Mucosa of descending colon (tissue), 3 donors: ENCODE data around the gene ZNF43. TPM values are rescaled to one million over a fixed set of nuclear protein-coding genes. Genes with fewer than 3 reads are reported as not detected.
A peak's percentile ranks its signal among the peaks of the same experiment; 100 is the strongest.
"Not testable (repeated sequence)": the region's sequence is repeated elsewhere in the genome, so short reads cannot be mapped to it uniquely, and the experiment has no call there.

Experiments used
- ATAC-seq: fragments of 200-7000 bp; cut with Tn5 transposase; one replicate; pipeline ENCODE4 v1.9.1; 2020; ENCODE audit warnings: mild to moderate bottlenecking, moderate library complexity
- DNase-seq, 3 donors: peaks; one replicate each; pipeline ENCODE4 v3.0.0-alpha.2; 2020
- H3K36me3 ChIP-seq: fragments of 200-600 bp; one replicate; pipeline ENCODE4 v1.8.0; 2021; ENCODE audit warnings: low read depth, mild to moderate bottlenecking
- H3K4me1 ChIP-seq: fragments of 200-600 bp; one replicate; pipeline ENCODE4 v1.8.0; 2021; ENCODE audit warnings: low read depth, mild to moderate bottlenecking
- H3K4me3 ChIP-seq: fragments of 200-600 bp; one replicate; pipeline ENCODE4 v1.8.0; 2021; ENCODE audit warnings: mild to moderate bottlenecking
- H3K9me3 ChIP-seq: fragments of 200-600 bp; one replicate; pipeline ENCODE4 v1.8.0; 2021; ENCODE audit warnings: mild to moderate bottlenecking
- intact Hi-C, 2 donors: fragments of 100-400 bp; cut with DNase I in 1 of 2; cut with micrococcal nuclease in 1 of 2; formaldehyde crosslinking; loops; one replicate each; pipeline versions ENCODE4 v1.11.0 to v1.11.1; 2022; cut with DNase I, micrococcal nuclease
- total RNA-seq, 3 donors: library from RNA; stranded (reverse); fragmentation: NEBNext Ultra II Directional in 2 of 3; extraction: Animal tissue kit (Norgen Biotek cat#: 25700) in 2 of 3; gene quantifications; one replicate each; pipeline versions ENCODE4 v1.2.1 to v1.2.4, GENCODE V29; 2021 to 2023
- TF ChIP-seq, protein P1 (sequence below): fragments of 200-600 bp; IDR thresholded peaks from one replicate; pipeline ENCODE4 v1.8.0; 2022; ENCODE audit warnings: antibody characterized with exemption, mild to moderate bottlenecking
- donor health status: DM: no; HTN: no; CAD: no; lungs with moderate emphysema.
- donor health status: DM: no; HTN: no; CAD: no.
- donor health status: DM: no; HTN: yes; CAD: no.

ZNF43 gene
- total RNA-seq, 3 donors from 2014 or later = 14.6 to 16.7 (median 16.2) TPM

DNA sequence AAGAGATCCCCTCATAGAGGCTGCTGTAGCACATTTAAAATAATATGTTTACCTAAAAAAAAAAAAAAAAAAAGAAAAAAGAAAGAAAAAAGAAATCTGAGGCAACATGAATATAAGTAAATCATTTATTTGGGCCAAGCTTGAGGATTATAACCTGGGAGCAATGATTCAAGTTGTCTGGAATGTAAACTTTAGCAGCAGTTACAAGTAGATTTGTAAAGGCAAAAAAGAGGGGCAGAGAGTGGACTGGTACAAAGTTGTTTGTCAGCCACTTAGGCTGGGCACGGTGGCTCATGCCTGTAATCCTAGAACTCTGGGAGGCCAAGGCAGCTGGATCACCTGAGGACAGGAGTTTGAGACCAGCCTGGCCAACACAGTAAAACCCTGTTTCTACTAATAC, 11.3 kb downstream of the ZNF43 start:
- TF ChIP-seq, protein P1, sequence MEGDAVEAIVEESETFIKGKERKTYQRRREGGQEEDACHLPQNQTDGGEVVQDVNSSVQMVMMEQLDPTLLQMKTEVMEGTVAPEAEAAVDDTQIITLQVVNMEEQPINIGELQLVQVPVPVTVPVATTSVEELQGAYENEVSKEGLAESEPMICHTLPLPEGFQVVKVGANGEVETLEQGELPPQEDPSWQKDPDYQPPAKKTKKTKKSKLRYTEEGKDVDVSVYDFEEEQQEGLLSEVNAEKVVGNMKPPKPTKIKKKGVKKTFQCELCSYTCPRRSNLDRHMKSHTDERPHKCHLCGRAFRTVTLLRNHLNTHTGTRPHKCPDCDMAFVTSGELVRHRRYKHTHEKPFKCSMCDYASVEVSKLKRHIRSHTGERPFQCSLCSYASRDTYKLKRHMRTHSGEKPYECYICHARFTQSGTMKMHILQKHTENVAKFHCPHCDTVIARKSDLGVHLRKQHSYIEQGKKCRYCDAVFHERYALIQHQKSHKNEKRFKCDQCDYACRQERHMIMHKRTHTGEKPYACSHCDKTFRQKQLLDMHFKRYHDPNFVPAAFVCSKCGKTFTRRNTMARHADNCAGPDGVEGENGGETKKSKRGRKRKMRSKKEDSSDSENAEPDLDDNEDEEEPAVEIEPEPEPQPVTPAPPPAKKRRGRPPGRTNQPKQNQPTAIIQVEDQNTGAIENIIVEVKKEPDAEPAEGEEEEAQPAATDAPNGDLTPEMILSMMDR = no peak
- H3K4me3 ChIP-seq = no peak overlapping the region
- no peak for DNase-seq
- H3K9me3 ChIP-seq = peaks cover 63% of the 10 kb centered on the region
- ATAC-seq = no peak
- no peaks in the 10 kb centered on the region for H3K4me1 ChIP-seq
- peaks cover 5% of the 10 kb centered on the region for H3K36me3 ChIP-seq
- intact Hi-C loops = no loop called here

DNA sequence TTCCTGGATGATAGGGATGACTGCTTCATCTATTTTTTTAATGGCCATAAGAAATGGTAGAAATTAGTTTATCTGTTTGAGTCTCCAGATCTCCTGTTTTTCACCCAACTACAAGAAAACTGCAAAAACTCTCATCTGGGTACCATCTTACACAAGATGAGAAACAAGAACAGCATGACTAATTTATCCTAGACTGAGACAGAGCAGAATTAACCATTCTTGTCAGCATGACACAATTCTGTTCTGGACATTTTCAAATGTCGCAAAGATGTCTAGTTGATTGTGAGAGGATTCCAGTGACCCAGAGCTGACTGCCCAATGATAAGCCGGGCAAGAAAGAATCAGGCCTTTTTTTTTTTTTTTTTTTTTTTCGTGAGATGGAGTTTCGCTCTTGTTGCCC, 12.8 kb downstream of the ZNF43 start:
- peaks cover 5% of the 10 kb centered on the region for H3K36me3 ChIP-seq
- H3K4me1 ChIP-seq = no peaks in the 10 kb centered on the region
- no peak overlapping the region for H3K4me3 ChIP-seq
- TF ChIP-seq, protein P1 = no peak
- intact Hi-C loops = no loop called here
- H3K9me3 ChIP-seq = peaks cover 64% of the 10 kb centered on the region
- ATAC-seq (no peak), DNase-seq (no peak)

DNA sequence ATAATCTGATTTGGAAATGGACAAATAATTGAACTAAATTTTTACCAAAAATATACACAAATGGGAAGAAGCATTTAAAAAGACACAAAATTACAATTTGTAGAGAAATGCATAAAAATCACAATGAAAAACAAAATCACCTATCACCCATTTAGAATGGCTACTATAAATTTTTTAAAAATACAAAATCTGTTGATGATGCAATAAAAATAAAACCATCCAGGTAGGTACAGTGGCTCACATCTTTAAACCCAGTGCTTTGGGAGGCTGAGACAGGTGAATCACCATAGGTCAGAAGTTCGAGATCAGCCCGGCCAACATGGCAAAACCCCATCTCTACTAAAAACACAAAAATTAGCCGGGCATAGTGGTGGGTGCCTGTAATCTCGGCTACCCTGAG, 23.5 kb downstream of the ZNF43 start:
- Histone ChIP-seq H3K4me1 (no peaks in the 10 kb centered on the region), H3K36me3 (peaks cover 18% of the 10 kb centered on the region), H3K9me3 (peaks cover 94% of the 10 kb centered on the region), H3K4me3 (no peak overlapping the region)
- intact Hi-C loops = no loop called here
- ATAC-seq = no peak
- TF ChIP-seq, protein P1 = no peak
- no peak for DNase-seq

DNA sequence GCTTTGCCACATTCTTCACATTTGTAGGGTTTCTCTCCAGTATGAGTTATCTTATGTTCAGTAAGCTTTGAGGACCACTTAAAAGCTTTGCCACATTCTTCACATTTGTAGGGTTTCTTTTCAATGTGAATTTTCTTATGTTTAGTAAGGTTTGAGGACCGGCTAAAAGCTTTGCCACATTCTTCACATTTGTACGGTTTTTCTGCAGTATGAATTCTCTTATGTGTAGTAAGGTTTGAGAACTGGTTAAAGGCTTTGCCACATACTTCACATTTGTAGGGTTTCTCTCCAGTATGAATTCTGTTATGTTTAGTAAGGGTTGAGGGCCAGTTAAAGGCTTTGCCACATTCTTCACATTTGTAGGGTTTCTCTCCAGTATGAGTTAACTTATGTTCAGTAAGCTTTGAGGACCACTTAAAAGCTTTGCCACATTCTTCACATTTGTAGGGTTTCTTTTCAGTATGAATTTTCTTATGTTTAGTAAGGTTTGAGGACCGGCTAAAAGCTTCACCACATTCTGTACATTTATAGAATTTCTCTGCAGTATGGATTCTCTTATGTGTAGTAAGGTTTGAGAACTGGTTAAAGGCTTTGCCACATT, 27.5 kb downstream of the ZNF43 start:
- H3K4me3 ChIP-seq, H3K4me1 ChIP-seq, ATAC-seq, DNase-seq, intact Hi-C loops: not testable (repeated sequence)
- Histone ChIP-seq H3K9me3 (peaks cover 100% of the 10 kb centered on the region), H3K36me3 (peaks cover 18% of the 10 kb centered on the region)

DNA sequence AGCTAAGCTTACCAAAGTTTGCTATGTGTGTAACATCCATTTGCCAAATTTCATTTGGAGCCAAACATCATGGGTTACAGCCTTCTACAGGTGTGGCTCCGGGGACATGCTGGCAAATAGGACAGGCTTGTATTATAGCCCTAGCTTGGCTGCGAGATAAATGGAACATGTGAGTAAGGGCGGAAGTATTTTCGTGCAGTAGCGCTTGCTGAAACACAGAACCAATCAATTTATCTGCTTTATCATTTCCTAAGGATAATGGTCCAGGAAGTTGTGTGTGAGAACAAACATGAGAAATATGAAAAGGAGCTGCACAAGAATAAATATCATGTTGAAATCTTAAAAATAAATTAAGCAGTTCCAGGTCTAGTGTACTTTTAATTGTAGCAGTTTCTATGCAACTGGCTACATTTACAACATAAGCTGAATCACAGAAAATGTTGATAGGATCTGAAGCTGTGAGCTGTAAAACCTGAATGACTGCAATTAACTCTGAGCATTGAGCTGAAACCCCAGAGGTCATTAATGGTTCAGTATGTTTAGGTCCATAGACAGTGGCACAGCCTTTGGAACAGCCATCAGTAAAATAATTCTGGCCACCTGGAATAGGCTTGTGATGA, 46.4 kb downstream of the ZNF43 start:
- TF ChIP-seq, protein P1 = no peak
- no peaks in the 10 kb centered on the region for H3K4me1 ChIP-seq
- H3K4me3 ChIP-seq = no peak overlapping the region
- peaks cover under 1% of the 10 kb centered on the region for H3K9me3 ChIP-seq
- DNase-seq (peak in 1 of 3 donors; percentile 4), ATAC-seq (peak; percentile 36)
- H3K36me3 ChIP-seq = no peaks in the 10 kb centered on the region
- intact Hi-C loops = no loop called here

DNA sequence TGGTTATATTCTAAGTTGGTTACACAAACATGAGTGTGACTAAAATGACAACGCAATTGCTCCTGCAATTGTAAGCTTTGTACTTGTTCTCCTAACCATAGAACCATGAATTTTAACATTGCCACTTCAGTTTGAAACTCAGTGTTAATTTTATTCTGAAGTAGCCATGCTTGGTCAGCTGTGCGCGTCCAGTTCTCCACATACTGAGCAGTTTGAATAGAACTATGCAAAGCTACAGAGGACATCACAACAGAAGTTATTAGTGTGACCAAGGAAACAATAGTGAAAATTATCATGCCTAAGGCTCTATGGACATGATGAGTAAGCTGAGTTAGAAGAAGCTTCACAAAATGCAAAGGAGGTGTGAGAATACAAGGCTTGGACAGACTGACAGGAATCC, 49.0 kb downstream of the ZNF43 start:
- Histone ChIP-seq H3K9me3 (no peaks in the 10 kb centered on the region), H3K4me1 (no peaks in the 10 kb centered on the region), H3K4me3 (no peak overlapping the region), H3K36me3 (no peaks in the 10 kb centered on the region)
- intact Hi-C loops = no loop called here
- ATAC-seq = no peak
- TF ChIP-seq, protein P1 = no peak
- DNase-seq = no peak

DNA sequence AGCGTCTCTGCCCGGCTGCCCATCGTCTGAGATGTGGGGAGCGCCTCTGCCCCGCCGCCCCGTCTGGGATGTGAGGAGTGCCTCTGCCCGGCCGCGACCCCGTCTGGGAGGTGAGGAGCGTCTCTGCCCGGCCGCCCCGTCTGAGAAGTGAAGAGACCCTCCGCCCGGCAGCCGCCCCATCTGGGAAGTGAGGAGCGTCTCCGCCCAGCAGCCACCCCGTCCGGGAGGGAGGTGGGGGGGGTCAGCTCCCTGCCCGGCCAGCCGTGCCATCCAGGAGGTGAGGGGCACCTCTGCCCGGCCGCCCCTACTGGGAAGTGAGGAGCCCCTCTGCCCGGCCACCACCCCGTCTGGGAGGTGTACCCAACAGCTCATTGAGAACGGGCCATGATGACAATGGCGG, 60.2 kb downstream of the ZNF43 start:
- intact Hi-C loops, H3K4me3 ChIP-seq, ATAC-seq, DNase-seq, H3K36me3 ChIP-seq, H3K4me1 ChIP-seq, H3K9me3 ChIP-seq: not testable (repeated sequence)
